Mucosa of gallbladder (tissue), 1 donor: ENCODE data around the gene ATP5PO. TPM values are rescaled to one million over a fixed set of nuclear protein-coding genes. Genes with fewer than 3 reads are reported as not detected.
"Not testable (repeated sequence)": the region's sequence is repeated elsewhere in the genome, so short reads cannot be mapped to it uniquely, and the experiment has no call there.

Experiments
- DNase-seq: peaks from one replicate; pipeline ENCODE4 v3.0.0-alpha.2; 2020; ENCODE audit warnings: low spot score
- total RNA-seq: library from RNA; stranded (reverse); gene quantifications from one replicate; pipeline ENCODE4 v1.2.1, GENCODE V29; 2021
- donor health status: DM: no; HTN: no; CAD: no.

Gene ATP5PO
- total RNA-seq, 1 donor from 2014 or later, result 157 TPM

- not testable (repeated sequence) for DNase-seq
Observed at GRCh38 chr21:33867868-33868267, 47.7 kb downstream of the ATP5PO start.

- DNase-seq, result no peak
Observed at GRCh38 chr21:33866826-33867225, 48.8 kb downstream of the ATP5PO start.

GRCh38 chr21:33865996-33866575, 49.5 kb downstream of the ATP5PO start:
- no peak for DNase-seq

- no peak for DNase-seq
Observed at GRCh38 chr21:33865176-33865575, 50.4 kb downstream of the ATP5PO start.

GRCh38 chr21:33864150-33864549, 51.5 kb downstream of the ATP5PO start:
- no peak for DNase-seq

GRCh38 chr21:33863191-33863590, 52.4 kb downstream of the ATP5PO start:
- DNase-seq, result not testable (repeated sequence)

- DNase-seq, result no peak
Observed at GRCh38 chr21:33861125-33861524, 54.5 kb downstream of the ATP5PO start.

- no peak for DNase-seq
Observed at GRCh38 chr21:33860332-33860879, 55.2 kb downstream of the ATP5PO start.

- DNase-seq, result no peak
Observed at GRCh38 chr21:33859373-33860102, 56.1 kb downstream of the ATP5PO start.

- DNase-seq, result no peak
Observed at GRCh38 chr21:33858667-33859372, 56.8 kb downstream of the ATP5PO start.

GRCh38 chr21:33857846-33858666, 57.5 kb downstream of the ATP5PO start:
- DNase-seq, result no peak

- no peak for DNase-seq
Observed at GRCh38 chr21:33856893-33857527, 58.6 kb downstream of the ATP5PO start.

GRCh38 chr21:33855190-33855589, 60.4 kb downstream of the ATP5PO start:
- no peak for DNase-seq

- no peak for DNase-seq
Observed at GRCh38 chr21:33854604-33855003, 61.0 kb downstream of the ATP5PO start.

Other genes with a start within 250 kb of the ATP5PO start
- 44.9 TPM for gene MRPS6, start 157.8 kb upstream of the ATP5PO start, total RNA-seq
- 19.1 TPM for gene SLC5A3, start 157.8 kb upstream of the ATP5PO start, total RNA-seq